ENCODE measurements around the gene RRAGC.

Gene RRAGC, protein sequence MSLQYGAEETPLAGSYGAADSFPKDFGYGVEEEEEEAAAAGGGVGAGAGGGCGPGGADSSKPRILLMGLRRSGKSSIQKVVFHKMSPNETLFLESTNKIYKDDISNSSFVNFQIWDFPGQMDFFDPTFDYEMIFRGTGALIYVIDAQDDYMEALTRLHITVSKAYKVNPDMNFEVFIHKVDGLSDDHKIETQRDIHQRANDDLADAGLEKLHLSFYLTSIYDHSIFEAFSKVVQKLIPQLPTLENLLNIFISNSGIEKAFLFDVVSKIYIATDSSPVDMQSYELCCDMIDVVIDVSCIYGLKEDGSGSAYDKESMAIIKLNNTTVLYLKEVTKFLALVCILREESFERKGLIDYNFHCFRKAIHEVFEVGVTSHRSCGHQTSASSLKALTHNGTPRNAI

GRCh38 chr1:38859561-38860453 lies at the start of gene RRAGC:
Gene RRAGC (minus strand): TSS chr1:38859772. CDS start chr1:38859646, 126 bp downstream.
- DNase-seq: peak; percentile 96 to 100

DNA sequence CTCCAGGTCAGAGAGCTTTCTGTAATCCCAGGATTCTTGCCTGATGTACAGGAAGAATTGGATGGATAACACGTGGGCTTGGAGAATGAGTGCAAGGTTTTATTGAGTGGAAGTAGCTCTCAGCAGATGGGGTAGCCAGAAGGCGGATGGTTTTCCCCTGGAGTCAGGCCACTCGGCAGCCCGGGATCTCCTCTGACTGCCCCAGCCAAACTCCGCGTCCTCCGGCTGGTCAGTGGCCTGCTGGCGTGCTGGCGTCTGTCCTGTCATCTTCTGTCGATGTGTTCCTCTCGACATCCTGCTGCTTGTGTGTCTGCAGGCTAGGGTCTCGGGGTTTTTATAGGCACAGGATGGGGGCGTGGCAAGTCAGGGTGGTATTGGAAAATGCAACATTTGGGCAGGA lies 49.2 kb upstream of the RRAGC start:
- no peak for DNase-seq

- no peak for DNase-seq
Observed at GRCh38 chr1:38905985-38906384, 46.4 kb upstream of the RRAGC start.

- DNase-seq: no peak
Observed at GRCh38 chr1:38899560-38899959, 40.0 kb upstream of the RRAGC start.

GRCh38 chr1:38898653-38899230 lies 39.2 kb upstream of the RRAGC start:
- no peak for DNase-seq

DNA sequence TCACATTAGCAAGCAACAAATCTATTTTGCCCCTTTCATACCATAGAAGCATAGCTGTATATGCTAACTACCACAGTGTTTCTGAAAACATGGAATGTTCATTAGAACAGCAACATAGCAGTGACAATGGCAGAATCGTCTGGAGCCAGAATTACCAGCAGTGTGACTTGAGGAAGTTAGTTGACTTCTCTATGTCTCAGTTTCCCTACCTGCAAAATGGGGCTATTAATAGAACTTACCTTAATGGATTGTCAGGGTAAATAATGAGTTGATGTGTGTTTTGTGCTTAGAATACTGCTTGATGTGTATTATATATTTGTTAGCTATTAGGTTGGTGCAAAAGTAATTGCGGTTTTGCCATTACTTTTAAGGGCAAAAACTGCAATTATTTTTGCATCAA lies 36.6 kb upstream of the RRAGC start:
- DNase-seq: no peak

DNA sequence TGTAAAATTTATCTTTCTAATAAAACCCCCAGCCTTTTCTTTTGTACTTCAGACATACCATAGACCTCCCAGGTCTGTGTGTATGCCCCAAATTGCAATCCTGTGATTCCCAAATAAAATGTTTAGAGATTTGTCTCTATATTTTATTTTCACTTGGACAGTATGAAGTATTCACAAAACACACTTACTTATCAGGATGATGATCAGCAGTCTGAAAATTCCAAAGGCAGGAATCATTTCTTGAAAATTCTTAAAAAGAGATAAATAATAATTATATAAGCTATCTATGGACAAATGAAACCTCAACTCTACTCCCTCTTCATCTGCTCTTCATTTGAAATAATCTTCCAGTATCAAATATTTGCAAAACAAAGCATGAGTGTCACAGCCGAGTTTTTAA lies 33.4 kb upstream of the RRAGC start:
- no peak for DNase-seq

DNA sequence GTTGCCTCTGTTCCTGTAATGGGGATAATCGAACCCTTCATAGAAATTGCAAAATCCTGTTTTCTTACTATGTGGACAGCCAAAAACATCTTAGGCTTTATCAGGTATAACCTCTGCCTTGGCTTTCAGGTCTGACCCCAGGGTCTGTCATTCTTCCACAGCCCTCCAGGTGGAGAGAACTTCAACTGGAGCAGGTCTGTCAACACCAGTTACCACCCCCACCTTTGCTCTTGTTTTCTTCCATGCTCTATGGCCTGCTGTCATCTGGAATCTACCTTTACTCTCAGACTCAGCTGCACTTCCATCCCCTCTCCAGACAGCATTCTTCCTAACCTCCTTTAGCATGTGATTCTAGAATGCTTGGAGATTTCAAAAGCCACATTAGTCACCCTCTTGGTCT lies 32.2 kb upstream of the RRAGC start:
- peak in 1 of 2 experiments; percentile 33 for DNase-seq

GRCh38 chr1:38889589-38889988 lies 30.0 kb upstream of the RRAGC start:
- DNase-seq: no peak

DNA sequence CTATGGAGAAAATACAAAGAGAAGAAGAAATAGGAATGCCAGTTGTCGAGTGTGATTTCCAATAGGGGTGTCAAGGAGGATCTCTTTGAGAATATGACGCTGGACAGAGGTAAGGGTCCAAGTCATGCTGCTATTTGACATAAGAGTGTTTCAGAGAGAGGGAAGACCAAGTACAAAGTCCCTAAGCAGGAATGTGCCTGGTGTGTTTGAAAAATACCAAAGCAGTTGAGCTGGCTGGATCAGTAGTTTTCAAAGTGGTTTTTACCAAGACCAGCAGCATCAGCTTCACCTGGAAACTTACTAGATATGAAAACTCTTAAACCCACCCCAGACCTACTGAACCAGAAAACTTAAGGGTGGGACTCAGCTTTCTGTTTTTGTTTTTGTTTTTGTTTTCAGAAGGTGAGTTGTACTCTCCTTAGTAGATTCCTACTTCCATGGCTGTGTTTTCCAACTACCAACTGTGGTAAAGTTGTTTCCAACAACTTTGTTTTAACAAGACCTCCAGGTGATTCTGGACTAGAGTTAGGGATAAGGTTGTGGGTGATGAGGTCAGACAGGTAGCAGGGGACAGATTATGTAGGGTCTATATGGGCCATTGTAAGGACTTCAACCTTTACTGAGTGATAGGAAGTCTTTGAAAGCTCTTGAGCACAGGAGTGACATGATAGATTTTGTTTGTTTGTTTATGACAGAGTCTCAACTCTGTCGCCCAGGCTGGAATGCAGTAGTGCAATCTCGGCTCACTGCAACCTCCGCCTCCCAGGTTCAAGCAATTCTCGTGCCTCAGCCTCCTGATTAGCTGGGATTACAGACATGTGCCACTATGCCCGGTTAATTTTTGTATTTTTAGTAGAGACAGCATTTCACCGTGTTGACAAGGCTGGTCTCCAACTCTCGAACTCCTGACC lies 29.1 kb upstream of the RRAGC start:
- no peak for DNase-seq

DNA sequence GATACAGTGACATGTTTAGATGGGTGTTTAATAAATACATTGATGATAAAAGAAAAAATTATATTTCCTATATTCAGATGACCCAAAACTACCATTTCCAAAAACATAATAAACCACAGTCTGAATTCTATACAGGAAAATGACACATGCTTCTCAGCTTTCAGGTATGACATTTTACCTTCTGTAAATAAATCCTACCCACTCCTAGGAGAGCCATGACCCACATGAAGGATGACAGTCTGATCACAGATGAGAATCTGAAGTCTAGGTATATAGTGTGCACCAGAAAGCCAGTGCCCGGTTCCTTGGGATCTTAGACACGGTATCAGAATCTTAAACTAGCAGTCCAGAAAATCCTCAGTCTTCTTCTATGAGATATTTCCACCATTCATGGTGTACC lies 25.5 kb upstream of the RRAGC start:
- no peak for DNase-seq

DNA sequence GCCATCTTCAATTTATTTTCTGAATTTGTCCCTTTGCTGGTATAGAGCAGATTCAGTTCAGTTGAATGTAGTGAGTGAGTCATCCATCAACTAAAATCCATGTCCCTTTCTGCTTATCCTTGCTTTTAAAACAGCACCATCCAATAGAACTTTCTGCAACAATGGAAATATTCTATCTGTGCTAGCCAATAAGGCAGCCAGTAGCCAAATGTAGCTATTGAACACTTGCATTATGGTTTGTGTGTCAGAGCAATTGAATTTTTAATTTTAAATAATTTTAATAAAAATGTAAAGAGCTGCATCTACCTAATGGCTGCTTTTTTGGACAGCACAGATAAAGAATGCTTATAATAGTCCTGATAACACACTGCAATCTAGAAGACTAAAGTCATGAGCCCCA lies 21.9 kb upstream of the RRAGC start, which contains the start of gene GJA9:
GJA9 (minus strand) TSS at position 101 of the 400 bp plus-strand sequence. CDS start 5,489 bp downstream, outside the sequence.
- no peak for DNase-seq

DNA sequence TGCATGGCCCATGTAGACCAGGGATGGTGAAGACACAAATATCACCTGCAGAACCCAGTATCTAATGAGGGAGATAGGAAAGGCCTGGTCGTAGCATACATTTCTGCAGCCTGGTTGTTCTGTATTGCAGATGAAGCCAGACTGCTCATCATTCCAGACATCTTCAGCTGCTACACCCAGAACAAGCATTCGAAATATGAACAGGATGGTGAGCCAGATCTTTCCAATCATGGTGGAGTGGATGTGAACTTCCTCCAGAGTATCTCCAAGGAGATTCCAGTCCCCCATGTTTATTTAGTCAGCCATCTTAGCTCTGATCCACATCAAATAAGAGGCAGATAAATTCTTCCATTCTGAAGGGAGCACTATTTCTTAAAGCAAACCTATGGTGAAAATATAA lies 16.2 kb upstream of the RRAGC start:
- no peak for DNase-seq

DNA sequence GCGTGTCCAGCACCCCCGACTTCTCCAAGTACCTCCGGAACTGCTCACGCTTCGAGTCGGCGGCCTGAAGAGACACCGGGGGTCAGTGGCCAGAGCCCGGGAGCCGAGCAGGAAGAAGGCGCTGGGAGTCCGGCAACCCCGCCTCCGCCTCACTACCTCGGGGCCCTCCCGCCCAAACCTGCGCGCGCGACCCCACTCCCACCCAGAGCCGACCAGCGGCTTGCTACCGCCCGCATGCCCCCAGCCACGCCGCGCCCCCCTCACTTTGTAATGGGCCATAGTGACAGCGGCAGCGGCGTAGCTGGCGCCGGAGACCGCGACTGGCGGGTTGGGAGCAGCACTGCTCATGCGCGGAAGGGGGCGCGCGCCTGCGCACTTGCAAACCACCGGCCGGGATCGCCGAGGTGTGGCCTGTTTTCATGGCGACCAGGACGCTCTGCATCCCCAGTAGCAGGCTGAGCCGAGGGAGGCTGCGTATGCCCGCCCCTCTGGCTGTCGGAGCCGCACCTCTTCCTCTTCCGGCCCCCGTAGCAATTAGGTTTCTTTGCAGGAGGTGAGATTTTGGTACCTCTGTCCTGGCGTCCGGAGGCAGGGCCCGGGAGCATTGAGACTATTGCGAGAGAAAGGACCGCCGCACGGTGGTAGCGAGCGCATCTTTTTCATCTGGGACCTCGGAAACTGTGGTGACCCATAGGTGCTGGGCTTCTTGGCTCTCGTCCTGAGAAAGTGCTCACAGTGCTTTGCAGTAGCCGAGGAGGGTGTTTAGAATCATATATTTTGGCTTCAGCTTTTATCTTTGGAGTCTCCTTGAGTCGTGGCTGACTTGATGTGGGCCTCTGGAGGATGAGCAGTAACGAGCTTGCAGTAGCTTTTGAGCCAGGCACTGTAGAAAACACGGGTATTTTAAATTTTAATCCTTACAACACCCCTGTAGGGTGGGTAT lies 13.7 kb upstream of the RRAGC start, which contains the start of gene MYCBP:
MYCBP (minus strand) TSS at position 322 of the 943 bp plus-strand sequence; CDS start at position 279, 43 bp downstream.
- DNase-seq: peak; percentile 92 to 99

DNA sequence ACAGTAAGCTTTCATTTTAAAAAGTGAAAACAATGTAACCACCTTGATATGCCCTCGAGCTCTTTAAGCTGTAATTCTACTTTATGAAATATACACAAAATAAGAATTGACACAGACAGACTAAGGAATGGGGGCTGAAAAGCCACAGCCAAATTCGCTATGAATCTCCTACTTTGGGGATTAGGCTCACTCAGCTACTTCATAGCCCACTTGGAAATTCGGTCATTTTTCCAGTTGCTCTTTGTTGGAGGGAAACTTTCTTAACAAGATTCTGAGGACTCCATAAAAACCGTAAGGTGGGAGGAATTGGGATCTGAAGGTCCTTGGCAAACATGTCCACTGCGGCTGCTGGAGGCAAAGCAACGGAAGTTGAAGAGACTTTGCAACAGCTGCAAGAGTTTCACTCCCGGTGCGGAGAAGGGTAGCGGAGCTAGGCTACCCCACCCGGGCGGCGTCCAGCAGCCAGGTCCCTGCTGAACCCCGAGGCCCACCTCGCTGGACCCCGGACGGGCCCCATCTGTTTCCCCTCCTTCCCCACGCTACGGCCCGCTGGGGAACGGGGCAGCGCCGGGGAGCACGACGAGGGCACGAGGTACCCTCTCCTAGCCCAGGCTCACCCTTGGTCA lies 12.9 kb upstream of the RRAGC start:
- DNase-seq: peak in 1 of 2 experiments; percentile 28

- no peak for DNase-seq
Observed at GRCh38 chr1:38870996-38871395, 11.4 kb upstream of the RRAGC start.

- no peak for DNase-seq
Observed at GRCh38 chr1:38867208-38867607, 7.6 kb upstream of the RRAGC start.

- no peak for DNase-seq
Observed at GRCh38 chr1:38865112-38865715, 5.6 kb upstream of the RRAGC start.

DNA sequence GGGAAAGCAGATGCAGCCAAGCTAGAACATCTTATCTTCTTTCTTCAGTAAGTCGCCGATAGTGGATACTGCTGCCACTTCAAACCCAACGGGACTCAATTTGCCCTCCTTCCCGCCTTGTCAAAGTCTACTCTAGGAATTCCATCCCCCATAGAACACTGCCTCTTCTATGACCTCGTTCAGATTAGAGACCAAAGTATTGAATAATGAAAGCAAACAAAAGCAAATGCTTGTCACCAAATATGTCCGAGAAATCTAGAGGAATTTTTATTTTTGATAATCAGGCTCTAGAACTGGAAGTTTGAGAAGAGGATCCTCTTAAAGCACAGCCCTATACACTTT lies 853 bp upstream of the RRAGC start:
- DNase-seq: no peak

Data from NCI-H526 (cell line).